GM12878 (cell line): Measurements from ENCODE around the gene MSL1. TPM values are rescaled to one million over a fixed set of nuclear protein-coding genes. Genes with fewer than 3 reads are reported as not detected.

Source experiments
- ATAC-seq: fragments of 200-7000 bp; cut with Tn5 transposase; 3 replicates; pipeline ENCODE4 v1.9.1; 2020; ENCODE audit warnings: mild to moderate bottlenecking, moderate library complexity
- BruUV-seq: library from RNA; stranded (reverse); fragments of 400-500 nt; replicated peaks from 2 replicates; lab custom pipeline; 2021; lab: Mats Ljungman, UMichigan
- CTCF ChIA-PET: fragments of 300-600 bp; sonication (Branson Sonifier 250); formaldehyde crosslinking; extraction: SDS; loops from one replicate; lab custom pipeline; 2021; ENCODE audit warnings: inconsistent platforms; lab: Yijun Ruan, JAX
- POLR2A ChIA-PET: fragments of 350-600 bp; formaldehyde crosslinking; extraction: SDS; loops from one replicate; lab custom pipeline; 2021; ENCODE audit warnings: inconsistent platforms; lab: Charles Lee
- RAD21 ChIA-PET: fragments of 300-600 bp; sonication (Branson Sonifier 250); formaldehyde crosslinking; loops from one replicate; lab custom pipeline; 2023; ENCODE audit warnings: antibody characterized with exemption; ENCODE audit not compliant: unreplicated experiment; lab: Charles Lee
- SMC1A ChIA-PET: fragments of 300-600 bp; sonication (Branson Sonifier 250); formaldehyde crosslinking; loops from one replicate; lab custom pipeline; 2023; ENCODE audit not compliant: unreplicated experiment, uncharacterized antibody; lab: Charles Lee
- DNase-seq: peaks from one replicate; pipeline ENCODE4 v3.0.0-alpha.2; 2011; ENCODE audit warnings: low read depth, low spot score
- FAIRE-seq: peaks from 3 replicates; lab custom pipeline; 2011; peaks lifted over from hg19 to GRCh38; lab: Jason Lieb, UNC
- H2AFZ ChIP-seq: 2 replicates; pipeline ENCODE4 v1.6.0; 2011; ENCODE audit warnings: low read depth, low read length, control low read depth; ENCODE audit not compliant: control insufficient read depth
- H3K27ac ChIP-seq: 2 replicates; pipeline ENCODE4 v1.5.1; 2011; ENCODE audit warnings: control low read depth; ENCODE audit not compliant: control insufficient read depth, insufficient read depth
- H3K27me3 ChIP-seq, 2 experiments: replicated peaks in 1 of 2; 2 replicates each; pipeline versions ENCODE4 v1.6.0 to v1.6.1; 2011; ENCODE audit warnings: low read length in 1 of 2; ENCODE audit not compliant: control insufficient read depth in 2 of 2, insufficient read depth in 2 of 2
- H3K36me3 ChIP-seq, 2 experiments: 2 replicates each; pipeline ENCODE4 v1.5.1; 2011; ENCODE audit warnings: low read length in 1 of 2; ENCODE audit not compliant: control insufficient read depth in 2 of 2, insufficient read depth in 2 of 2
- H3K4me1 ChIP-seq: 2 replicates; pipeline ENCODE4 v1.6.1; 2011; ENCODE audit warnings: mild to moderate bottlenecking, low read length, moderate library complexity, mixed read lengths; ENCODE audit not compliant: control insufficient read depth, insufficient read depth
- H3K4me2 ChIP-seq: 2 replicates; pipeline ENCODE4 v1.6.0; 2011; ENCODE audit warnings: control low read depth; ENCODE audit not compliant: control insufficient read depth, insufficient read depth
- H3K4me3 ChIP-seq: fragments of 200-600 bp; sonication (generic); 2 replicates; pipeline ENCODE4 v1.5.1; 2016
- H3K79me2 ChIP-seq: 2 replicates; pipeline ENCODE4 v1.6.0; 2011; ENCODE audit warnings: low read length; ENCODE audit not compliant: control insufficient read depth, insufficient read depth
- H3K9ac ChIP-seq: 2 replicates; pipeline ENCODE4 v1.8.0; 2011; ENCODE audit warnings: low read length, control low read depth, mixed read lengths; ENCODE audit not compliant: control insufficient read depth, insufficient read depth
- H3K9me3 ChIP-seq: replicated peaks from 3 replicates; pipeline ENCODE4 v1.5.1; 2011; ENCODE audit warnings: mild to moderate bottlenecking, low read length; ENCODE audit not compliant: control insufficient read depth, insufficient read depth
- H4K20me1 ChIP-seq: 2 replicates; pipeline ENCODE4 v1.6.0; 2011; ENCODE audit not compliant: control insufficient read depth, insufficient read depth
- ATF2 ChIP-seq: IDR thresholded peaks from 2 replicates; pipeline ENCODE4 v1.6.1; 2012; ENCODE audit warnings: low read length, inconsistent platforms
- CHD1 ChIP-seq: IDR thresholded peaks from 2 replicates; pipeline ENCODE4 v1.6.1; 2012; ENCODE audit warnings: low read depth, low read length, improper control_type of control experiment
- EGR1 ChIP-seq, 2 experiments: IDR thresholded peaks; 1 replicate in 1 of 2; 2 replicates in 1 of 2; pipeline ENCODE4 v1.6.1; 2011 to 2012; ENCODE audit warnings: low read depth in 2 of 2, low read length in 2 of 2, borderline replicate concordance in 1 of 2, mild to moderate bottlenecking in 1 of 2, moderate library complexity in 1 of 2
- HDAC2 ChIP-seq: fragments of 200-600 bp; sonication (generic); IDR thresholded peaks from 2 replicates; pipeline ENCODE4 v1.6.1; 2017
- JUNB ChIP-seq: IDR thresholded peaks from 2 replicates; pipeline ENCODE4 v1.6.1; 2016; ENCODE audit warnings: antibody characterized with exemption, mild to moderate bottlenecking
- KAT2A ChIP-seq: conservative IDR thresholded peaks from 2 replicates; pipeline ENCODE4 v1.6.1; 2011; ENCODE audit warnings: low read depth, low read length; ENCODE audit not compliant: control insufficient read depth
- KDM1A ChIP-seq: fragments of 200-600 bp; sonication (generic); IDR thresholded peaks from 2 replicates; pipeline ENCODE4 v1.6.1; 2016; ENCODE audit warnings: borderline replicate concordance
- MEF2A ChIP-seq: IDR thresholded peaks from 2 replicates; pipeline ENCODE4 v1.6.1; 2011; ENCODE audit warnings: low read depth, mild to moderate bottlenecking, low read length, moderate library complexity; ENCODE audit not compliant: insufficient read depth
- MEF2B ChIP-seq: fragments of 450-650 bp; IDR thresholded peaks from 2 replicates; pipeline ENCODE4 v1.6.1; 2018; ENCODE audit warnings: mild to moderate bottlenecking, moderate library complexity; ENCODE audit not compliant: partially characterized antibody, poor library complexity, severe bottlenecking
- MXI1 ChIP-seq: fragments of 150-350 bp; IDR thresholded peaks from 2 replicates; pipeline ENCODE4 v1.6.1; 2011; ENCODE audit warnings: low read depth, mild to moderate bottlenecking, inconsistent platforms, low read length, improper control_type of control experiment
- NR2C1 ChIP-seq: fragments of 450-650 bp; IDR thresholded peaks from 2 replicates; pipeline ENCODE4 v1.6.1; 2017; ENCODE audit warnings: antibody characterized with exemption, mild to moderate bottlenecking, moderate library complexity
- NR2F1 ChIP-seq: fragments of 450-650 bp; conservative IDR thresholded peaks from 2 replicates; pipeline ENCODE4 v1.6.1; 2017; ENCODE audit warnings: mild to moderate bottlenecking
- RFX5 ChIP-seq: IDR thresholded peaks from 2 replicates; pipeline ENCODE4 v1.6.1; 2011; ENCODE audit warnings: low read depth, low read length, improper control_type of control experiment
- SREBF2 ChIP-seq: IDR thresholded peaks from 2 replicates; pipeline ENCODE4 v1.6.1; 2012; ENCODE audit warnings: mild to moderate bottlenecking, low read length
- TAF1 ChIP-seq: IDR thresholded peaks from 2 replicates; pipeline ENCODE4 v1.6.1; 2011; ENCODE audit warnings: mild to moderate bottlenecking, low read depth, low read length, borderline replicate concordance
- YY1 ChIP-seq: IDR thresholded peaks from 2 replicates; pipeline ENCODE4 v1.6.1; 2011; ENCODE audit warnings: low read depth, mild to moderate bottlenecking, low read length
- WGBS: methylation state at CpG from one replicate; pipeline ENCODE4 v1.1.6; 2016; ENCODE audit warnings: low lambda C conversion rate; ENCODE audit not compliant: insufficient replicate concordance, insufficient coverage; ENCODE audit errors: missing lambda C conversion rate; 5-methylcytosine and 5-hydroxymethylcytosine counted together
- in situ Hi-C: fragments of 300-500 bp; cut with MboI; formaldehyde crosslinking; loops from 9 replicates; pipeline ENCODE4 v1.14.3; 2018; ENCODE audit warnings: mixed read lengths
- intact Hi-C: fragments of 100-400 bp; cut with micrococcal nuclease; formaldehyde crosslinking; loops from one replicate; pipeline ENCODE4 v1.14.2; 2022; ENCODE audit not compliant: unreplicated experiment
- polyA plus RNA-seq, 11 experiments: library from polyadenylated mRNA; depleted of rRNA in 4 of 11; unstranded in 6 of 11; stranded (reverse) in 5 of 11; fragments of >200 nt; fragmentation: Nextera tagmentation in 4 of 11; fragmentation: Illumina TruSeq in 1 of 11; extraction: Ambion mirVana in 4 of 11; extraction: Trizol in 1 of 11; gene quantifications; 1 replicate in 1 of 11; 2 replicates in 10 of 11; pipeline versions ENCODE4 v1.2.1 to v1.2.3, GENCODE V29; 2011 to 2016; ENCODE audit warnings: inconsistent platforms in 2 of 11, missing spikeins in 2 of 11, low read depth in 1 of 11
- total RNA-seq, 4 experiments: library from RNA; depleted of rRNA in 3 of 4; stranded (reverse); fragments of >200 nt in 3 of 4; fragmentation: Illumina TruSeq in 1 of 4; extraction: Trizol in 1 of 4; gene quantifications; 2 replicates each; pipeline versions ENCODE4 v1.2.1 to v1.2.3, GENCODE V29; 2013 to 2021

The MSL1 gene
- total and polyA plus RNA-seq, 10 of the 15 experiments (the other 5 are each of a cell fraction or from before 2014, with no cell fraction given), result 6.1 to 95.2 (median 51.8) TPM

DNA sequence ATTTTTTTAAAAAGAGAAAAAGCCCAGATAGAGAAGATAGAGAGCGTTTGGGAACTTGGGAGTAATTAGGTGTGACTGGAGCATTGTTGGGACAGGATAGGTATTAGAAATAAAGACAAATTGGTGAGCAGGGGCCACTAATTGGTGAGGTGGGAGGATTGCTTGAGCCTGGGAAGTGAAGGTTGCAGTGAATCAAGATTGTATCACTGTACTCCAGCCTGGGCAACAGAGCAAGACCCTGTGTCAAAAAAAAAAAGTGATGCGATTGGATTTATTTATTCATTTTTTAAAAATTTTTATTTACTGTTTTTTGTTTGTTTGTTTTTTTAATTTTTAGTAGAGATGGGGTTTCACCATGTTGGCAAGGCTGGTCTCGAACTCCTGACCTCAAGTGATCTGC lies 23.7 kb downstream of the MSL1 start:
- 98% methylated on average over 3 of the region's 3 CpGs for WGBS
- no peak overlapping the region for H3K4me2 ChIP-seq
- TF ChIP-seq MEF2B (no peak), RFX5 (no peak), MEF2A (no peak), TAF1 (no peak), KDM1A (no peak), EGR1 (IDR thresholded peaks at IDR 0.05; ENCODE audit: borderline replicate concordance in 1 of 2, low read depth in 2 of 2, low read length in 2 of 2) (no peak), NR2F1 (no peak), MXI1 (no peak), YY1 (no peak), KAT2A (no peak), ATF2 (no peak), JUNB (no peak), NR2C1 (no peak), SREBF2 (no peak), HDAC2 (no peak), CHD1 (no peak)
- no peaks in the 10 kb centered on the region for H4K20me1 ChIP-seq
- intact Hi-C loops, result no loop called here
- FAIRE-seq (no peak), DNase-seq (no peak), ATAC-seq (no peak)
- H3K4me1 ChIP-seq, result peaks cover 2% of the 10 kb centered on the region; the same call in 1 of the 2 replicates
- H3K9me3 ChIP-seq, result no peaks in the 10 kb centered on the region
- RAD21 ChIA-PET, result no interaction called here
- CTCF ChIA-PET, result no interaction called here
- SMC1A ChIA-PET, result interaction anchor here (2.8 kb wide), 1 partner anchor 13 kb away, joined by 6 read pairs; no protein-coding TSS in a partner anchor
- no peak overlapping the region for H2AFZ ChIP-seq
- peaks cover 19% of the 10 kb centered on the region for H3K79me2 ChIP-seq
- H3K27me3 ChIP-seq, result no peaks in the 10 kb centered on the region
- POLR2A ChIA-PET, result no interaction called here
- H3K9ac ChIP-seq, result no peak overlapping the region
- BruUV-seq, result no TSS peak
- H3K36me3 ChIP-seq, result peaks cover 5 to 10% of the 10 kb centered on the region in 2 experiments
- in situ Hi-C loops, result no loop called here
- H3K27ac ChIP-seq, result no peak overlapping the region
- no peak overlapping the region for H3K4me3 ChIP-seq
